HEK293T (cell line): ENCODE measurements around the gene KRTAP3-3.

ENCODE experiments used
- ARNT ChIP-seq: fragments of 450-650 bp; IDR thresholded peaks from 2 replicates; pipeline ENCODE4 v1.6.1; 2017; ENCODE audit warnings: mild to moderate bottlenecking
- BHLHE40 ChIP-seq: fragments of 450-650 bp; IDR thresholded peaks from 2 replicates; pipeline ENCODE4 v1.6.1; 2016; ENCODE audit warnings: mild to moderate bottlenecking, moderate library complexity, borderline replicate concordance
- ELF4 ChIP-seq: fragments of 450-650 bp; IDR thresholded peaks from 2 replicates; pipeline ENCODE4 v1.6.1; 2017; ENCODE audit warnings: antibody characterized with exemption
- FOXA1 ChIP-seq: fragments of 450-650 bp; IDR thresholded peaks from 2 replicates; pipeline ENCODE4 v1.6.1; 2016; ENCODE audit warnings: mild to moderate bottlenecking
- FOXK2 ChIP-seq: fragments of 450-650 bp; IDR thresholded peaks from 2 replicates; pipeline ENCODE4 v1.6.1; 2016; ENCODE audit warnings: mild to moderate bottlenecking
- FOXM1 ChIP-seq: fragments of 450-650 bp; IDR thresholded peaks from 2 replicates; pipeline ENCODE4 v1.6.1; 2017; ENCODE audit warnings: mild to moderate bottlenecking, borderline replicate concordance
- HDGF ChIP-seq: fragments of 450-650 bp; IDR thresholded peaks from 2 replicates; pipeline ENCODE4 v1.6.1; 2017; ENCODE audit warnings: antibody characterized with exemption, borderline replicate concordance
- L3MBTL2 ChIP-seq: fragments of 450-650 bp; conservative IDR thresholded peaks from 2 replicates; pipeline ENCODE4 v1.6.1; 2016; ENCODE audit warnings: mild to moderate bottlenecking
- SP1 ChIP-seq: fragments of 450-650 bp; IDR thresholded peaks from 2 replicates; pipeline ENCODE4 v1.6.1; 2017
- SUZ12 ChIP-seq: fragments of 450-650 bp; IDR thresholded peaks from 2 replicates; pipeline ENCODE4 v1.6.1; 2016; ENCODE audit warnings: mild to moderate bottlenecking
- TARDBP ChIP-seq: fragments of 450-650 bp; IDR thresholded peaks from 2 replicates; pipeline ENCODE4 v1.6.1; 2016
- TF ChIP-seq, protein P1 (sequence below): fragments of 450-650 bp; IDR thresholded peaks from 2 replicates; pipeline ENCODE4 v1.6.1; 2016

GRCh38 chr17:40981115-40981514 lies 12.8 kb downstream of the KRTAP3-3 start:
- no peak for TF ChIP-seq HDGF
- TF ChIP-seq, protein P1, sequence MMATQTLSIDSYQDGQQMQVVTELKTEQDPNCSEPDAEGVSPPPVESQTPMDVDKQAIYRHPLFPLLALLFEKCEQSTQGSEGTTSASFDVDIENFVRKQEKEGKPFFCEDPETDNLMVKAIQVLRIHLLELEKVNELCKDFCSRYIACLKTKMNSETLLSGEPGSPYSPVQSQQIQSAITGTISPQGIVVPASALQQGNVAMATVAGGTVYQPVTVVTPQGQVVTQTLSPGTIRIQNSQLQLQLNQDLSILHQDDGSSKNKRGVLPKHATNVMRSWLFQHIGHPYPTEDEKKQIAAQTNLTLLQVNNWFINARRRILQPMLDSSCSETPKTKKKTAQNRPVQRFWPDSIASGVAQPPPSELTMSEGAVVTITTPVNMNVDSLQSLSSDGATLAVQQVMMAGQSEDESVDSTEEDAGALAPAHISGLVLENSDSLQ, result no peak
- no peak for TF ChIP-seq SP1
- no peak for TF ChIP-seq ELF4
- TF ChIP-seq FOXA1, result no peak
- TF ChIP-seq BHLHE40, result no peak
- TF ChIP-seq L3MBTL2, result no peak
- TF ChIP-seq FOXM1, result no peak
- no peak for TF ChIP-seq FOXK2
- TF ChIP-seq SUZ12, result no peak
- no peak for TF ChIP-seq ARNT
- no peak for TF ChIP-seq TARDBP
